Hepatocyte (in vitro differentiated cells): ENCODE results near the gene GRM1.

Experiments used
- CTCF ChIP-seq: fragments of 200-600 bp; sonication (generic); IDR thresholded peaks from 2 replicates; pipeline ENCODE4 v1.5.1; 2016; ENCODE audit warnings: antibody characterized with exemption, mild to moderate bottlenecking; ENCODE audit not compliant: poor library complexity
- EZH2 ChIP-seq: fragments of 200-600 bp; sonication (generic); IDR thresholded peaks from 2 replicates; pipeline ENCODE4 v1.6.1; 2016; ENCODE audit warnings: antibody characterized with exemption, mild to moderate bottlenecking, borderline replicate concordance
- EZH2phosphoT487 ChIP-seq: fragments of 200-600 bp; sonication (generic); IDR thresholded peaks from one replicate; pipeline ENCODE4 v1.6.1; 2018; ENCODE audit warnings: antibody characterized with exemption, mild to moderate bottlenecking, low read depth, moderate library complexity; ENCODE audit not compliant: unreplicated experiment, severe bottlenecking

- TF ChIP-seq CTCF, result no peak
- no peak for TF ChIP-seq EZH2
- no peak for TF ChIP-seq EZH2phosphoT487
Observed at GRCh38 chr6:146154197-146154596, 125.3 kb downstream of the GRM1 start.
